Astrocyte of the cerebellum (primary cell): ENCODE measurements around the gene BNC1.

Experiments
- DNase-seq: peaks from one replicate; pipeline ENCODE4 v3.0.0-alpha.2; 2011; ENCODE audit warnings: low read depth
- H3K4me3 ChIP-seq: 2 replicates; pipeline ENCODE4 v1.5.1; 2011; ENCODE audit warnings: mild to moderate bottlenecking, low read depth, low read length, moderate library complexity
- CTCF ChIP-seq: IDR thresholded peaks from 2 replicates; pipeline ENCODE4 v1.5.1; 2012; ENCODE audit warnings: low read length, low read depth, moderate library complexity, mild to moderate bottlenecking; ENCODE audit errors: missing control alignments
- in situ Hi-C: cut with HindIII; loops from 2 replicates; pipeline ENCODE4 v1.10.0; 2017; ENCODE audit warnings: low sequenced_read_pairs

The BNC1 gene

GRCh38 chr15:83284559-83285283, at the start of gene BNC1:
Gene BNC1, minus strand, starts transcription at chr15:83284664. Its CDS starts 36 bp downstream, at chr15:83284628.
- no peak for DNase-seq
- H3K4me3 ChIP-seq: peak within 1 kb of the TSS; percentile 64
- no peak for TF ChIP-seq CTCF
- in situ Hi-C loops: no loop called here

- DNase-seq: no peak
- in situ Hi-C loops: no loop called here
- H3K4me3 ChIP-seq: no peak overlapping the region
Observed at GRCh38 chr15:83327041-83327440, 42.6 kb upstream of the BNC1 start.

GRCh38 chr15:83324799-83325198, 40.3 kb upstream of the BNC1 start:
- no peak for TF ChIP-seq CTCF
- no peak for DNase-seq
- no peak overlapping the region for H3K4me3 ChIP-seq
- in situ Hi-C loops: no loop called here

More at GRCh38 chr15:83327041-83327440, 42.6 kb upstream of the BNC1 start:
- TF ChIP-seq CTCF: no peak

- DNase-seq: peak; percentile 71
- no peak overlapping the region for H3K4me3 ChIP-seq
- in situ Hi-C loops: no loop called here
- no peak for TF ChIP-seq CTCF
Observed at GRCh38 chr15:83323296-83323711, 38.8 kb upstream of the BNC1 start.

- TF ChIP-seq CTCF: no peak
- in situ Hi-C loops: no loop called here
- no peak for DNase-seq
- H3K4me3 ChIP-seq: no peak overlapping the region
Observed at GRCh38 chr15:83322691-83323090, 38.2 kb upstream of the BNC1 start.

- no peak for DNase-seq
- no peak overlapping the region for H3K4me3 ChIP-seq
- no peak for TF ChIP-seq CTCF
- in situ Hi-C loops: no loop called here
Observed at GRCh38 chr15:83322061-83322460, 37.6 kb upstream of the BNC1 start.
